NCI-H1048 (cell line): ENCODE results near the gene JMJD1C.
"Not testable (repeated sequence)": the region's sequence is repeated elsewhere in the genome, so short reads cannot be mapped to it uniquely, and the experiment has no call there.

Experiments
- DNase-seq: peaks from one replicate; lab custom pipeline; 2025; lab: John Stamatoyannopoulos, UW

JMJD1C gene, protein sequence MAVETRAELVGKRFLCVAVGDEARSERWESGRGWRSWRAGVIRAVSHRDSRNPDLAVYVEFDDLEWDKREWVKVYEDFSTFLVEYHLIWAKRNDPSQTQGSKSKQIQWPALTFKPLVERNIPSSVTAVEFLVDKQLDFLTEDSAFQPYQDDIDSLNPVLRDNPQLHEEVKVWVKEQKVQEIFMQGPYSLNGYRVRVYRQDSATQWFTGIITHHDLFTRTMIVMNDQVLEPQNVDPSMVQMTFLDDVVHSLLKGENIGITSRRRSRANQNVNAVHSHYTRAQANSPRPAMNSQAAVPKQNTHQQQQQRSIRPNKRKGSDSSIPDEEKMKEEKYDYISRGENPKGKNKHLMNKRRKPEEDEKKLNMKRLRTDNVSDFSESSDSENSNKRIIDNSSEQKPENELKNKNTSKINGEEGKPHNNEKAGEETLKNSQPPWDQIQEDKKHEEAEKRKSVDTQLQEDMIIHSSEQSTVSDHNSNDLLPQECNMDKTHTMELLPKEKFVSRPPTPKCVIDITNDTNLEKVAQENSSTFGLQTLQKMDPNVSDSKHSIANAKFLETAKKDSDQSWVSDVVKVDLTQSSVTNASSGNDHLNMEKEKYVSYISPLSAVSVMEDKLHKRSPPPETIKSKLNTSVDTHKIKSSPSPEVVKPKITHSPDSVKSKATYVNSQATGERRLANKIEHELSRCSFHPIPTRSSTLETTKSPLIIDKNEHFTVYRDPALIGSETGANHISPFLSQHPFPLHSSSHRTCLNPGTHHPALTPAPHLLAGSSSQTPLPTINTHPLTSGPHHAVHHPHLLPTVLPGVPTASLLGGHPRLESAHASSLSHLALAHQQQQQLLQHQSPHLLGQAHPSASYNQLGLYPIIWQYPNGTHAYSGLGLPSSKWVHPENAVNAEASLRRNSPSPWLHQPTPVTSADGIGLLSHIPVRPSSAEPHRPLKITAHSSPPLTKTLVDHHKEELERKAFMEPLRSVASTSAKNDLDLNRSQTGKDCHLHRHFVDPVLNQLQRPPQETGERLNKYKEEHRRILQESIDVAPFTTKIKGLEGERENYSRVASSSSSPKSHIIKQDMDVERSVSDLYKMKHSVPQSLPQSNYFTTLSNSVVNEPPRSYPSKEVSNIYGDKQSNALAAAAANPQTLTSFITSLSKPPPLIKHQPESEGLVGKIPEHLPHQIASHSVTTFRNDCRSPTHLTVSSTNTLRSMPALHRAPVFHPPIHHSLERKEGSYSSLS (N-terminal part only)

DNA sequence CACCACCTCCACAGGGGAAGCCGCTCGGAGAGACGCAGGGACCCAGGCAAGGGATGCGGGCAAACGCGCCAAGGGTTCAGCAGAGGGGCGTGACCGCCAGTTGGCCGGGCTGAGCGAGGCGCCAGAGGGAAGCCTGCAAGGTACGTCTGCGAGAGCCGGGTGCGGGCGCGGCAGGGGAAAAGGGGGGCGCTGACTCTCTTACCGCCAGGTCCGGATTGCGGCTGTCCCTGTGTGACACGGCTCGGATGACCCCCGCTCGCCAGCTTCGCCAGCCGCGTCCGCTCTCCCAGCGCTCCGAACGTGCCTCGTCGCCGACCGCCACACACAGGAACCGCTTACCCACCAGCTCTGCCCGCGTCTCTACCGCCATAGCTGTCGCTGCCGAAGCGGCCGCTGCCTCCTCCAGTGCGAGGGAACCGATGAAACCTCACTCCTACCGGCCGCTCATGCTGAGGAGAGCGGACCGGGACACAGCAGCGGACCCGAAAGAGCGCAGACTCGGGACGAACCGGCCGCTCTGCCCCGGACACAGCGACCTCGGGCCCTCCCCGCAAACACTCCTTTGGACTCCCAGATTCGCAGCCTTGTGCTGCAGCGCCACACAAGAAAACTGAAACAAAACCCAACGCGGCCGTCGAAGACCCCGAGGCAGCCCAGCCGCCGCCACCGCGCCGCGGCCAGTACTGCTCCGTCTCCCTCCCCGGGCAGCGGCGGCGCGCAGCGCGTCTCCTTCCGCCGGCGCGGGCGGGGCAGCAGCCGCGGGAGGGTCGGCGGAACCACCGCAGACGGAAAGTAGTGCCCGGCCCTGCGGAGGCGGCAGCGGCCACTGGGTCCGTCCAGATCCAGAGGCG is at the start of gene JMJD1C:
JMJD1C (minus strand) TSS at position 685 of the 851 bp plus-strand sequence; CDS start at position 370, 315 bp downstream.
- DNase-seq = peak; percentile 24

DNA sequence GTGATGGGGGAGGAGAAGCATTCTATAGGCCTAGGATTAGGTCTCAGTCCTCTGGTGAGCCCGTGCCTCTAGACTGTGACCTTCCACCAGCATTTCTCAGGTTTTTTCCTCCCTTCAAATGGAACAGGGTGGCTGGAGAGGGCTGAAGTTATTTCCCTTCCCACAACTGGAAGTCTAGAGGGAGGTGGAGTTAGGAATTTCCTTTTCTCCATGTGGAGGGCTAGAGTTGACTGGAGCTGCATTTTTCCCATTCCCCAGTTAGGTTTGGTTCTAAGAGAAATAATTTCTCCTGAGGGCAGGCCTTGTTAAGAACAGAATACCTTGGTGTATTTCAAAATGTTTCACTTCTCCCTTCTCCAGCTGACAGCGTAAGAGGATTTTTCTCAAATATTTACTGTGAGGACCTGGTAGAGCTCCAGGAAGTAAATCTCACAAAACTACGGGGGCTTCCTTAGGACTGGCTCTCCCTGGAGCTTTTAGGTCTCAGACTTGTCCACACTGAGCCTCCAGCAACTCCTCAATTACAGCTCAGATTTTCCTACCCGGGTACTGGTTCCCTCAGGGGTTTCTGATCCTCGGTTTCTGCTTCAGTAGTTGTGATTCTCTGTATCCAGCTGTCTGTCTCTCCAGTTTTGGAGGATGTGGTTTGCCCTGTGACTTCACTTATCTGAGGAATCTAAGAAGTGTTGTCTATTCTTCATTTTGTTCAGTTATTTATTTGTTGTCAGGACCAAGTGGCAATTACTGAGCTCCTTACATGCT is 49.4 kb upstream of the JMJD1C start:
- DNase-seq = no peak

DNA sequence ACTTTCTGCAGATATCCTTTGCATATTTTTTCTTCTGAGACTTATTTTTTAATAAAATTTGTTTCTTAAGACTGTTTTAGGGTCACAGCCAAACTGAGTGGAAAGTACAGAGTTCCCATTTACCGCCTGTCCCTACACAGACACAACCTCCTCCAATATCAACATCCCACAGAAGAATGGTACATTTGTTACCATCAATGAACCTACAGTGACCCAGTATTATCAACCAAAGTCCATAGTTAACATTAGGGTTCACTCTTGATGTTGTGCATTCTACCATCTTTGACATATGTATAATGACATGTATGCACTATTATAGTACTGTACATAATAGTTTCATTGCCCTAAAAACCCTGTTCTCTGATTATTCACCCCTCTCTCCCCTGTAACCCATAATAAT is 40.8 kb upstream of the JMJD1C start:
- DNase-seq = no peak

DNA sequence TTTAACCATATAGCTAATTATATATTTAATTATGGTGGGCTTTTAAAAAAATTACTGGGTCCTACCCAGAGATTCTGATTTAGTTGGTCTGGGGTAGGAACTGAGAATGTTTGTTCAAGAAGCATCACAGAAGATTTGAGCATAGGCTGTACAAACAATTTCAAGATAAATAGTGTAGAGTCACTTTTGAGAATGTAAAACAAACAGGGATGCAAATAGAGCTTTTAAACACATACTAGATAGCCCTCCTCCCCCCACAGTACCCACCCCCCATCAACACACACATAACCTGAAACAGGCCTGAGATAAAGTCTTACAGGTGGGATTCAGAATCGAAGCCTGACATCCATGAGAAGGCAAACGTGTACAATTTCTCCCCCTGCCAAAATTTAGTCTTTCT is 39.8 kb upstream of the JMJD1C start:
- no peak for DNase-seq

DNA sequence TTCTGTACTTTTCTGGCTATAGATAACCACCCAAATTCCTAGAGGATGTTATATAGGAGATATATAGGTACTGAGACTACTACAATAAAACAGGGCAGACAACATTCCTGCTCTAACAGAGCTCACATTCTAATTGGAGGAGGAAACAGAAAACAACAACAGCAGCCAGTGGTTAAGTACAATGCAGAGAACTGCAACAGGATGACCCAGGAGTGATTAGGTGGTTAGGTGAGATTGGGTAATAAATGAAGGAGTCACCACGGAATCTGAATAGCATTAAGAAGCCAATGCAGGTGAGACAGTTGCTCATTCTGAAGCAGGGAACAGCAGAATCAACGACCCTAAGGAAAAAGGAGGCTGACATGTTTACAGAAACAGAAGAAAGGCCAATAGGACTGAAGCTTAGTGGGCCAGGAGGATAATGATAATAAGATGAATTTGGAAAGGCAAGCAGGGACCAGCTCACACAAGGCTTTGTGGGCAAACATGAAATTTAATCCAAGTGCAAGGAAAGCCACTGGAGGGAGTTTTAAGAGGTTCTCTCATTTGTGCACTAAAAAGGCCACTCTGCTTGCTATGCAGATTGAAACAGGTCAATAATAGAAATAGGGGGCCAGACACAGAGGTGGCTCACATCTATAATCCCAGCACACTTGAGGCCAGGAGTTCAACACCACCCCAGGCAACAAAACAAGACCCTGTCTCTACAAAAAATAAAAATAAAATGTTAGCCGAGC is 38.5 kb upstream of the JMJD1C start:
- no peak for DNase-seq

DNA sequence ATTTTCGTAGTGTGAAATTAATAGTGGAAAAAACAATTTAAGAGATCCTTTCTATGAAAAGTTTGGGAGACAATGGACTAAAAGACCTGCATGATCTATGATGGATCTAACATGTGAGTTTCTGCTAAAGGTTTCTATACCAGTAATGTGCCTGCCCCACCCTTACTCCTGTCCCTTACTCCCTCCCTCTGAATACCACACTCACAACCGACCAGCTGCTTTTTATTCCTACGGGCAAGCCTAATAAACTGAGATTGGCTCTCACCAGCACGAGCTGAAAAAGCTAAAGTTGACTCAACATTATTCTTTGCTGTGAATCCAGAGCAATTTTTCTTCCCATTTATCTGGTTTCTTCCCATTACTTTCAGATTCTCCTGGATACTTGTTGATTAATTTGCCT is 37.6 kb upstream of the JMJD1C start:
- no peak for DNase-seq

DNA sequence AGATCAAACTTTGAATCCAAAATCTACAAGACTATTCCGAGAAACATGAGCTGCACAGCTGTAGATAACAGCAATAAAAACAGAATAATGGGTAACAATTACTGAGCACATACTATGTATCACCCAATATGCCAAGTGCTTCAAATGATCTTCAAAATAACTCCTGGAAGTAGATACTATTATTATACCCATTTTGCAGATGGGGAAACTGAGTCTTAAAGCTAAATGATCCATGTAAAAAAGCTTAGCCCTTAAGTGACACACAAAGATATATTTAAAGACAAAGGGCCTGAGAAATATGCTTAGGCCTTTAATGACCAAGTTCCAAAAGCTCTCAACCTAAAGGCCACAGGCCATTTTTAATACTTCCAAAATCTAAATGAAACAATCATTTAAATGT is 37.1 kb upstream of the JMJD1C start:
- no peak for DNase-seq

DNA sequence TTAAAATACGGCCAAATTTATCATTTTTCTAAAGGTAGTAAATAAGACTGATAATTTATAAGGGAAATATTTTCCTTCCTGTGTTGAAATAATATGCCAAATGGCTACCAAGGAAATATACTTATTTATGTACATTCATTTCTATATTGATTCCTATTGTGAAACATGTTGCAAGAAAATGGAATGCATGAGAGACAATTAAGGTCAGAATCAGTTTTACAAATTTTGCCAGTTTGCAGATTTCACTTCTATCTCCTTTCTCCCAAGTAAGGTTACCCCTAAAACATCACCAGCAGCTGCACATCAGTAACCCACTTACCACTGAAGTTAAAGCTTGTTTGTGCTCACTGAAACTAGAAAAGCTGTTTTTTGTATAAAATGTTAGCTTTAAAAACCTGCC is 36.2 kb upstream of the JMJD1C start:
- DNase-seq = no peak

DNA sequence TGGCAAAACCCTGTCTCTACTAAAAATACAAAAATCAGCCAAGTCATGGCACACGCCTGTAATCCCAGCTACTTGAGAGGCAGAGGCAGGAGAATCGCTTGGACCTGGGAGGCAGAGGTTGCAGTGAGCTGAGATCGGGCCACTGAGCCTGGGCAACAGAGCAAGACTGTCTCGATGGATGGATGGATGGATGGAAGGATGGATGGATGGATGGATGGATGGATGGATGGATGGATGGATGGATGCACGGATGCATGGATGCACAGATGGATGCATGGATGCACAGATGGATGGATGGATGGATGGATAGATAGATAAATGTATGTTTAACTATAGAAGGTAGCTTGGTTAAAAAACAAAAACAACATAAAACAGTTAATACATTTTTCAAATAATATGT is 34.8 kb upstream of the JMJD1C start:
- DNase-seq = not testable (repeated sequence)

DNA sequence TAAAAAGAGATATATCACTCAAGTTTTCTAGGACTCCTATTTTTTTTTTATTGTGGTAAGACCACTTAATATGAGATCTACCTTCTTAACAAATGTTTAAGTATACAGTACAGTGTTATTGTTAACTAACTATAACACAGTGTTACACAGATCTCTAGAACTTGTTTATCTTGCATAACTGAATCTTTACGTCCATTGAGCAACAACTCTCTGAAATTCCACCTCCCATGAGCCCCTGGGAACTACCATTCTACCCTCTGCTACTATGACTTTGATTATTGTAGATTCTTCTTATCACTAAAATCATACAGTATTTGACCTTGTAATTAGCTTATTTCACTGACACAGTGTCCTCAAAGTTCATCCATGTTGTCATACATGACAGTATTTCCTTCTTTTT is 32.9 kb upstream of the JMJD1C start:
- DNase-seq = no peak

DNA sequence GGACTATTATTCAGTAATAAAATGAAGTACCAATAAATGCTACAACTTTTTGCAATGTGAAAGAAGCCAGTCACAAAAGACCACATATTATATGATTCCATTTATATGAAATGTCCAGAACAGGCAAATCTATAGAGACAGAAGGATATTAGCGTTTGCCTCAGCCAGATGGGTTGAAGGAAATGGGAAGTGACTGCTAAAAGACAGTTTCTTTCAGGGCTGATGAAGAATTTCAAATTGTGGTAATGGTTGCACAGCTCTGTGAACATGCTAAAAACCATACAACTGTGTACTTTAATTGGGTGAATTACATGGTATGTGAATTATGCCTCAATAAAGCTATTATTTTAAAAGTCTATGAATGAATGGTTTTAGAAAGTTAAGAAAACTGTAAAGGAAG is 31.5 kb upstream of the JMJD1C start:
- DNase-seq = no peak

DNA sequence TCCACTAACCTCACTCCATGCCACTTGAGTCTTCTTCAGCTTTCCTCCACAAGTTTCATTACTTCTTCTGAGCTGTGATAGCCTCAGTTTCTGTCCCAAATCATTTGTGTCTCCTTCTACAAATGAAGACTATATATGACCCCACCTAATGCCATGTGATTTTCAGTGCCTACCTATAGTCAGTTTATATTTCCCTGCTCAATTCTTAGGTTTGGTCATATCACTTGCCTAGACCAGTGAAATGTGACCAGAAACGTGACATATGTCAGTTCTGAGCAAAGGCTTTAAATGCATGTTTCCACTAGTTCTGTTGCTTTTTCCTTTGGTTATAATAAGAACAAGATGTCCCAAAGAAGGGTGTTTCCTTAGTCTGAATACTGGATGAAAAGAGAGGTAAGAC is 30.8 kb upstream of the JMJD1C start:
- DNase-seq = no peak

DNA sequence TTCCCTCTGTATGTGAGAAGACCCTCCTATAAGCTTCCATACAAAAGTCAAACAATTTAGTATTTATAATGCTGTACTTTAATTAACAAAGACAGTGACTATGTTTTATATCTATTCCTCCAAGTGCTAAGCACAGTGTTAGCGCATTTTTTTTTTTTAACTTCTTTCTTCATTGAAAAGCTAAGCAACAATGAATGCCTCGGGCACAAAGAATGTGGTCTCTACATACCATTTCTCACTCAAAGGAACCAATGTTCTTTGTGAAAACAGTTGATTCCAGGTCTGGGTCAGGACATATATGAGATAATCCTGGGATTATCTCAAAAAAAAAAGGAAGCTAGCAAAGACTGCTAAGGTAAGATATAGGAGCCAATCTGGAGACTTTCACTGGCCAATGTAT is 29.2 kb upstream of the JMJD1C start:
- DNase-seq = no peak

DNA sequence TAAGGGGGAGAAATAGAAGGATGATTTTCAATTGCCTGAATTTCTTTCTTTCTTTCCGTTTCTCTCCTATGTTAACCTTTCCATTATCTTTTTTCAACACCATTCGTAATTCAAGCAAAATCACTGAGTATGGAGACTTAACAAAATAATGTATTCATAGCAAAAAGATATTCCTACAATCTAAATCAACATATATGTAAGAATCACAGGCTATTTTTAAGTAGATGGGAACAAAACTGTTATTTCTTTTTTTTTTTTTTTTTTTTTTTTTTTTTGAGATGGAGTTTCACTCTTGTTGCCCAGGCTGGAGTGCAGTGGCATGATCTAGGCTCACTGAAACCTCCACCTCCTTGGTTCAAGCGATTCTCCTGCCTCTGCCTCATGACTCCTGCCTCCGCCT is 27.2 kb upstream of the JMJD1C start:
- no peak for DNase-seq

DNA sequence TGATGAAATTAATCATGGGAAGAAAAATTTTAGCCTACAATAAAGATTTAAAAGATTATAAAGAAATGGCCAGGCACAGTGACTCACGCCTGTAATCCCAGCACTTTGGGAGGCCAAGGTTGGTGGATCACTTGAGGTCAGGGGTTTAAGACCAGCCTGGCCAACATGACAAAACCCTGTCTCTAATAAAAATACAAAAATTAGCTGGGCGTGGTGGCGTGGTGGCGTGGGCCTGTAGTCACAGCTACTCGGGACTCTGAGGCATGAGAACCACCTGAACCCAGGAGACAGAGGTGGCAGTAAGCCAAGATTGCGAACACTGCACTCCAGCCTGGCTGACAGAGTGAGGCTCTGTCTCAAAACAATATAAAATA is 26.5 kb upstream of the JMJD1C start:
- DNase-seq = not testable (repeated sequence)

DNA sequence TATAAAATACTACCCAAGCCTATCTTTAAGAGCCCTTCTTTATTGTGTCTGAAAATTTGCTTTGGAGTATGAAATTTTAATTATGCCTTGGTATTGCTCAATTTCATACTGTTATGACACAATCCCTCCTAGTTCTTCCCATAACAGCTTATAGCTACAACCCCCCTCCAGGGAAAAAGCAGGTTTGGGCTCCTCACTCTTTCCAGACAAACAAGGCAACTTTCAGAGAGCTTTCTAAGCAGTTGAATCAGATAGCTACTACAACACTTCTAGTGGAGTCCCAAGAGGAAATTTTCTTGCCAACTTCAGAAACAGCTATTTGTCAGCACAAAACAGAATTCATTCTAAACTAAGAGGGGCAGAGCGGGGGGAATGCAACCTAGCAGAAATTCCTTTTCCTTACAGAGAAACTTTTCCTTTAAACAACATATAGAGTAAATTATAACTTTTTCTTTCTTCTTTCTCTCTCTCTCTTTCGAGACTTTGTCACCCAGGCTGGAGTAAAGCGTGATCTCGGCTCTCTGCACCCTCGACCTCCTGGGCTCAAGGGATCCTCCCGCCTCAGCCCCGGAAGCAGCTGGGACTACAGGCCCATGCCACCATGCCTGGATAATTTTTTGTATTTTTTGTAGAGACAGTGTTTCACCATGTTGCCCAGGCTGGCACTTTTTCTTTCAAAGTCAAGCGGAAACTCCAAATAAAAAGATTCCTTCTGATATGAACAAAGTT is 26.0 kb upstream of the JMJD1C start:
- no peak for DNase-seq

DNA sequence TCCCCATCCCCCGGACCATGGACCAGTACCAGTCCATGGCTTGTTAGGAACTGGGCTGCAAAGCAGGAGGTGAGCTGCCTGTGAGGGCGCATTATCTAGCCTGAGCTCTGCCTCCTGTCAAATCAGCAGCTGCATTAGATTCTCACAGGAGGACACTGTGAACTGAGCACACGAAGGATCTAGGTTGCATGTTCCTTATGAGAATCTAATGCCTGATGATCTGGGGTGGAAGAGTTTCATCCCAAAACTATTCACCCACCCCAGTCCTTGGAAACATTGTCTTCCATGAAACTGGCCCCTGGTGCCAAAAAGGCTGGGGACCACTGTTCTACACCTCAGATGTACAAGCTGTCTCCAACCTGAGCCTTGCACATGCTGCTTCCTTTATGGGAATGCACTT is 24.1 kb upstream of the JMJD1C start:
- DNase-seq = no peak

DNA sequence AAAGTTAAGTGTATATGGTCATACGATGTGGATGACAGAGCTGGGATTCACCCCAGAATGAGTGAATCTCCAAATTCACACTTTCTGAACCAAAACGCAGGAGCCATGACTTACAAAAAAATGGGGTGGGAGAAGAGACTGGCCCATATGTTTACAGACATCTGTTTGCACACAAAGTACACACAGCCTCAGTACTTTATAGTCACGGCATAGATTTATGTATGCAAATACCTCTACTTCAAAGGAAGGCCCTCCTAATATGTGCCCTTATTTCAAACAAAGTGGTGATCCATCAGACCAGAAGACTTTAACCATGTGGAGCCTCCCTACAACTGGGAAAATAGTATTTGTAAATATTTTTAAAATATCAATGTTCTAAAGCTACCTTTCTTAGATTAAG is 22.2 kb upstream of the JMJD1C start:
- DNase-seq = no peak

DNA sequence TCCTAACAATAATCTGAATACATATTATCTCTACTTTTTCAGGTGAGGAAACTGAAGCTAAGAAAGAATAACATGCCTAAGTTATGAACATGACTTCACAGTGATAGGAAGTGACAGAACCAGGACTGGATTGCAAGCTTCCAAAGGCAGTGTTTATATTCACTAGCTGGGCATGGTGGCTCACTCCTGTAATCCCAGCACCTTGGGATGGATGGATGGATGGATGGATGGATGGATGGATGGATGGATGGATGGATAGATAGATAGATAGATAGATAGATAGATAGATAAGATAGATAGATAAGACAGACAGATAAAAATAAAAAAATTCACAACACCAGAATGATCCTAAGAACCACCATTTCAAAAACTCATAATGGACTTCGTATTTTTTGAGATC is 18.2 kb upstream of the JMJD1C start:
- DNase-seq = no peak
